Measurements from ENCODE around the gene GRAMD1A. TPM values are rescaled to one million over a fixed set of nuclear protein-coding genes. Genes with fewer than 3 reads are reported as not detected.

Gene GRAMD1A
- total RNA-seq, 4 donors from 2014 or later: 6.0 to 135 (median 61.6) TPM

DNA sequence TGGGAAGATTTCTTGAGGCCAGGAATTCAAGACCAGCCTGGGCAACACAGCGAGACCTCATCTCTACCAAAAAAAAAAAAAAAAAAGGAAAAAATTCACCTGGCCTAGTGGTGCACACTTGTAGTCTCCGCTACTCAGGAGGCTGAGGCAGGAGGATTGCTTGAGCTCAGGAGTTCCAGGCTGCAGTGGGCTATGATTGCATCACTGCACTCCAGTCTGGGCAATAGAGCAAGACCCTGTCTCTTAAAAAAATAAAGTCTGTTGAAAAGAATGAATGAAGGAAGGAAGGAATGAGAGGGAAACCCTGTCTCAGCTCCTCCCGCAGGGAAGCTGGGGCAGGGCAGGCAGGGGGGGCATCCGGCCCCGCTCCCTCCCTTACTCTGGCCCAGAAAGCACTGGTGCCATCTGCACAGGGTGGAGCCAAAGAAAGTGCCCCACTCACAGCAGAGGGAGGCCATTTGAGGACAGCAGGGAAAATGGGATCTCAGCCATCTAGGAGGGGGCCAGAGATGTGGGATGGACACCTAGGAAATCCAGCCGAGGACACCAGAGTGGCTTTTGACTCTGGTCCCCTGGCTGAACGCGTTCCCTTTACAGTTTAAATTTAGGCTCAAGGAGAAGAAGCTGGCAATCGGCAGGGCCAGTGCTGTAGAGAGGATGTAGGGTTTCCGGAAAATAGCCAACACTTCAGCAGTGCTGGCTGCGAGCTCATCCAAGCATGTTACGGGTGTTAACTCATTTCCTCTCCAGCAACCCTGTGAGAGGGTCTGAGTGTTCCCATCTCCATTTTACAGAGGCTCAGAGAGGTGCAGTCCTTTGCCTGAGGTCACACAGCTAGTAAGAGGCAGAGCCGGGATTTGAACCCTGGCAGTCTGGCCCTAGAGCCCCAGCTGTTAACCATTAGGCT is 37.8 kb downstream of the GRAMD1A start:
- Histone ChIP-seq H3K27me3 (peaks cover 0 to 7% of the 10 kb centered on the region in 2 donors), H3K9me3 (no peaks in the 10 kb centered on the region), H3K4me1 (peaks cover 0 to 38% (median 22%) of the 10 kb centered on the region in 4 donors), H3K36me3 (peaks cover 0 to 5% (median 0%) of the 10 kb centered on the region in 3 donors), H3K27ac (peak overlapping the region in 3 of 4 donors; percentile 9 to 50 (median 26)), H3K4me3 (no peak overlapping the region)
- TF ChIP-seq, protein P1, sequence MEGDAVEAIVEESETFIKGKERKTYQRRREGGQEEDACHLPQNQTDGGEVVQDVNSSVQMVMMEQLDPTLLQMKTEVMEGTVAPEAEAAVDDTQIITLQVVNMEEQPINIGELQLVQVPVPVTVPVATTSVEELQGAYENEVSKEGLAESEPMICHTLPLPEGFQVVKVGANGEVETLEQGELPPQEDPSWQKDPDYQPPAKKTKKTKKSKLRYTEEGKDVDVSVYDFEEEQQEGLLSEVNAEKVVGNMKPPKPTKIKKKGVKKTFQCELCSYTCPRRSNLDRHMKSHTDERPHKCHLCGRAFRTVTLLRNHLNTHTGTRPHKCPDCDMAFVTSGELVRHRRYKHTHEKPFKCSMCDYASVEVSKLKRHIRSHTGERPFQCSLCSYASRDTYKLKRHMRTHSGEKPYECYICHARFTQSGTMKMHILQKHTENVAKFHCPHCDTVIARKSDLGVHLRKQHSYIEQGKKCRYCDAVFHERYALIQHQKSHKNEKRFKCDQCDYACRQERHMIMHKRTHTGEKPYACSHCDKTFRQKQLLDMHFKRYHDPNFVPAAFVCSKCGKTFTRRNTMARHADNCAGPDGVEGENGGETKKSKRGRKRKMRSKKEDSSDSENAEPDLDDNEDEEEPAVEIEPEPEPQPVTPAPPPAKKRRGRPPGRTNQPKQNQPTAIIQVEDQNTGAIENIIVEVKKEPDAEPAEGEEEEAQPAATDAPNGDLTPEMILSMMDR (IDR thresholded peaks at IDR 0.05): no peak
- no peak for TF ChIP-seq POLR2A (IDR thresholded peaks at IDR 0.05)
- peak in 1 of 3 donors; percentile 44 for DNase-seq

DNA sequence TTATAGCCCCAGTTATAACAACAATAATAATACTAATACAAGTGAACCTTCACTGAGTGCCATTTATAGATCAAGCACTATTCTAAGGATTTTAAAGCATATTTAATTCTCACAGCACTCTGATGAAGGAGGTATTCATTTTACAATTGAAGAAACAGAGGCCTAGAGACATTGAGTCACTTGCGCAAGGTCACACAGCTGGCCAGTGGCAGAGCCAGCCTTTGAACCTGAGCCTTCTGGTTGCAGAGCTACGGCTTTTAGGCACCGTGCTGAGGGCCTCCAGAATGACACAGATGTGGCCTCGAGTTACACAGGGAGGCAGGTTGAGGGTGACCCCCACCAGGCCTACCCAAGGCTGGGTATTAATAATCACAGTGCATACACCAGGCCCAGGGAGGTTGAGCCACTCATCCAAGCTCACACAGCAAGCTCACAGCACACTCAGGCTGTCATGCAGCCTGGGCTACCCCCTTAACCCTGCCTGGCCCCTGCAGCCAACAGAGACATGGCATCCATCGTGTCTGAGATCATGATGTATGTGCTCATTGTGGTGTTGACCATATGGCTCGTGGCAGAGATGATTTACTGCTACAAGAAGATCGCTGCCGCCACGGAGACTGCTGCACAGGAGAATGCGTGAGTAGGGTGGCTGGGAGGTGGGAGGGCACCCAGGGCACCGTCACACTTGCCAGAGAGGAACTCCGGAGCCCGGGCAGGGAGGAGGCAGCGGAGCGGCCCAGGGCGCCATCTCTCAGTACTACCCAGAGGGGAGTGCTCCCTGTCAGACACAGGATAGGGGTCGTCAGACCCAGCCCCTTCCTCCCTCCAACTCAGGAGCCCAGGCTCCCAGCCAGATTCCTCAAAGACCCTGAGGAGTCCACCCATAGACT is 38.7 kb downstream of the GRAMD1A start:
- peak overlapping the region in 2 of 4 donors; percentile 9 to 50 for H3K27ac ChIP-seq
- no peak overlapping the region for H3K4me3 ChIP-seq
- peaks cover 0 to 38% (median 22%) of the 10 kb centered on the region in 4 donors for H3K4me1 ChIP-seq
- H3K27me3 ChIP-seq: peaks cover 0 to 7% of the 10 kb centered on the region in 2 donors
- no peaks in the 10 kb centered on the region for H3K9me3 ChIP-seq
- no peak for DNase-seq
- TF ChIP-seq, protein P1 (IDR thresholded peaks at IDR 0.05): no peak
- no peak for TF ChIP-seq POLR2A (IDR thresholded peaks at IDR 0.05)
- peaks cover 0 to 5% (median 0%) of the 10 kb centered on the region in 3 donors for H3K36me3 ChIP-seq

DNA sequence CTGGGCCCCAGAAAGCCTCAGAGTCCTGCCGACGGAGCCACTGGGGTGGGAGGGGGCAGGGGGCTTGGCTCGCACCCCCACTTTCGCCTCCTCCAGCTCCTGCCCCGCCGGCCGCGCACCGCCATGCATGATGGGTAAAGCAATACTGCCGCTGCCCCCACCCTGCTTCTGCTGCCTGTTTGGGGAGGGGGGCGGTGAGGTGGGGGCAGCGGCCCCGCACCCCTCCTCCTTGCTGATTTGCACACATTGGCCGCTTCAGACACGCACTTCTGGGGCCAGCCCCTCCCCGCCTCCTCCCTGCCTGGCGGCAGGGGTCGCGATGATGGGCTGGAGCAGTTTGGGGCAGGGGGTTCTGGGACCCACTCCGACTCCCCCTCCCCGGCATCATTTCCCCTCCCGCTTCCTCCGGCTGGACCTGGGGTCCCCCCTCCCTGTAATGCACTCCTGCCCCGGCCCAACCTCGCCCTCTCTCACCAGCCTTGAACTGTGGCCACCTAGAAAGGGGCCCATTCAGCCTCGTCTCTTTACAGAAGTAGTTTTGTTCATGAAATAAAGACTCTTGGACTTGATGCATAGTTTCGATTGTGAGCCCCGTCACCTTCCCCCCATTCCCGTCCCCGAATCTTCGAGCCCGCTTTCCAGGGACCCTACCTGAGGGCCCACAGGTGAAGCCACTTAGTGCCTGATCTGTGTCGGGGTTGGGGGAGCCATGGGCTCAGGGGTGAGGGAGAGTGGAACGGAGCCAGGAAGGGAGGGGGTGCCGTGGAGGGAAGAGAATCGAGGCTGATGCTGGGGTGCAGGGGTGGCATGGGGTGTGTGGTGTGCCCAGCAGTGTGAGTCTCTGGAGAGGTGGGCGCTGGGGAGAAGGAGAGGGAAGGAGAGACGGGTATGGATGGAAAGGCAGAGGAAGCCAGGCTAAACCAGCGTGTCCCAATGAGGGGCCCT is 40.0 kb downstream of the GRAMD1A start:
- Histone ChIP-seq H3K9me3 (no peaks in the 10 kb centered on the region), H3K27me3 (peaks cover 0 to 7% of the 10 kb centered on the region in 2 donors), H3K36me3 (no peaks in the 10 kb centered on the region), H3K4me1 (peaks cover 0 to 38% (median 22%) of the 10 kb centered on the region in 4 donors), H3K27ac (peak overlapping the region; percentile 17 to 57 (median 38)), H3K4me3 (peak overlapping the region in 3 of 4 donors; percentile 24 to 40 (median 30))
- TF ChIP-seq POLR2A (IDR thresholded peaks at IDR 0.05): no peak
- TF ChIP-seq, protein P1 (IDR thresholded peaks at IDR 0.05): no peak
- no peak for DNase-seq

DNA sequence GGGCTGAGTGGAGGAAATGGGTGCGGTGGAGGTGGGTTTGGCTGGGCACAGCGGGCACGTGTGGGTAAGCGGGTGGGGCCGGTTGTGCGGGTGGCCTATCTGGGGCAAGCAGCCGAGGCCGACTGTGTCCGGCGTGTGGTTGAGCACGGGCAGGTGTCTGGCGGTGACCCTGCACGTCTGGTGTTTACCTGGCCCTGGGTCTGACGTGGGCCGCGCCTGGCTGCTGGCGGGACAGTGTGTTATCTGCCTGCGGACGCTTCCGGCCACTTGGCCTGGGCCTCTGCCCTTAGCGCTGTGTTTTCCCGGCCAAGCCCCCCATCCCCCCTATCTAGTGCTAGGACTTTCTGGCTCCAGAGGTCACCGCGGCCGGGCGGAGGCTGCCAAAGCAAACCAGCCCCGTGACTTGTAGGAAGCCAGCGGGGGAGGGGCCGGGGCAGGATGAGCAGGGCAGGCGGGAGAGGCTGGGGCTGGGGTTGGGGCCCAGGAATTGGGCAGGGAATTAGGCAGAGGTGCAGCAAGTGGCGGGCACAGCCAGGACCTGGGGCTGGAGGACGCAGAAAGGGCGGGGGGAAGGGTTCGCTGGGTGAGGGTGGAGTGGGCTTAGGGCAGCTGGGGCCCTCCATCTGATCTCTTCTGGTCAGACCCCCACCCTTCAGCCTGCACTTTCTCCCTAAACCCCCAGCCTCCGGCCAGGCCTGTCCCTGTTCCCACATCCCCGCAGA is 40.9 kb downstream of the GRAMD1A start:
- Histone ChIP-seq H3K27ac (peak overlapping the region; percentile 19 to 57 (median 39)), H3K9me3 (no peaks in the 10 kb centered on the region), H3K4me1 (peaks cover 0 to 38% (median 22%) of the 10 kb centered on the region in 4 donors), H3K27me3 (peaks cover 0 to 7% of the 10 kb centered on the region in 2 donors), H3K4me3 (peak overlapping the region in 3 of 4 donors; percentile 24 to 40 (median 30)), H3K36me3 (no peaks in the 10 kb centered on the region)
- peak; percentile 68 to 88 (median 74) for DNase-seq
- TF ChIP-seq POLR2A (IDR thresholded peaks at IDR 0.05): no peak
- TF ChIP-seq, protein P1 (IDR thresholded peaks at IDR 0.05): no peak

Measured in Peyer's patch (tissue), 4 donors.